GM21423 (cell line): ENCODE measurements around the gene GNA12.
"Not testable (repeated sequence)": the region's sequence is repeated elsewhere in the genome, so short reads cannot be mapped to it uniquely, and the experiment has no call there.

Source experiments
- ATAC-seq: cut with Tn5 transposase; IDR thresholded peaks from one replicate; pipeline ENCODE4 v1.9.1; 2021; ENCODE audit warnings: mild to moderate bottlenecking, moderate library complexity; ENCODE audit not compliant: unreplicated experiment

Gene GNA12

DNA sequence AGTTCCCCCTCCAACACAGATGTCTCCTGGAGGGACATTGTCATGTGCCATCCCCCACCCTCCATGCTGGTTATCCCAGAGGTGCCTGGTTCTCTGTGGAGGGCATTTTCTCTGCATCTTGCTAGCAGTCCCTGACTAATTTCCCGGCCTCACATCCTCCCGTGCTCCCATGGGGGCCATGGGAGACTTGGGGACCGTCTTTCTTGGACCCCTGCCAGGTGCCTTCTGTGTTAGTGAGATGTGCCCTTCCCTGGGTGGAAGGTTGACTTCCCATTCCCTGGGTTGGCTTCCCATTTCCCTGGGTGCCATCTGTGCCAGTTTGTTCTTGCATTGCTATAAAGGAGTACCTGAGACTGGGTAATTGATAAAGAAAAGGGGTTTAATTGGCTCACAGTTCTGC, 22.5 kb upstream of the GNA12 start:
- ATAC-seq, result no peak

DNA sequence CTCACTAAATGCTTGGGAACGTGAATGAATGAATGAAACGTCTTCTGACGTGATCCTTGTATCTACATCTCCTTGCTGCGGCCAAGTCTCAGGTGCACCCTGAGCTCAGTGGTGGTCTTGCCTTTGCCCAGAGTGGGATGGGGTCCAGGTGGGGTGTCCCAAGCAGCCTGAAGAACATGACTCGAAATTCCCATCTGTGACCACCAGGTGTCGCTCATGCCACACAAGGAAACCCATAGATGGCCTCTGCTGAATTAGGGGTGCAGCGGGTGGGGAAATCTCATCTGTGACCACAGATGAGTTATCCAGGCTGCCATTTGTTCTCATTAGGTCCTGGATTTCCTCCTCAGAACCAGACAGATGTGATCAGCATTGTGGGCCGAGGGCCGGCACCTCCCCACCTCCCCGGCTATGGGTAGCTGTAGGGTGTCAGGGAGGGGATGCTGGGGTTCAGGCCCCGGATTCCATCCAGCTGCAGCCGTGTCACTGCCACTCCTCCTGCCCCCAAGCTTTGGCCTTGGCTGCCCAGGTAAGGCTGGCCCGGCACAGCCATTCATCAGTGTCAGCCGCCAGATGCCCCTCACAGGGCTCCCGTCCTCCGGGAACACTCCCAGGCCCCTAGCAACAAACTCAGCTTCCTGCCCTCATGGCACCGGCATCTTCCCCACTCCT, 21.0 kb upstream of the GNA12 start:
- no peak for ATAC-seq

- no peak for ATAC-seq
Observed at GRCh38 chr7:2864204-2864985, 20.3 kb upstream of the GNA12 start.

DNA sequence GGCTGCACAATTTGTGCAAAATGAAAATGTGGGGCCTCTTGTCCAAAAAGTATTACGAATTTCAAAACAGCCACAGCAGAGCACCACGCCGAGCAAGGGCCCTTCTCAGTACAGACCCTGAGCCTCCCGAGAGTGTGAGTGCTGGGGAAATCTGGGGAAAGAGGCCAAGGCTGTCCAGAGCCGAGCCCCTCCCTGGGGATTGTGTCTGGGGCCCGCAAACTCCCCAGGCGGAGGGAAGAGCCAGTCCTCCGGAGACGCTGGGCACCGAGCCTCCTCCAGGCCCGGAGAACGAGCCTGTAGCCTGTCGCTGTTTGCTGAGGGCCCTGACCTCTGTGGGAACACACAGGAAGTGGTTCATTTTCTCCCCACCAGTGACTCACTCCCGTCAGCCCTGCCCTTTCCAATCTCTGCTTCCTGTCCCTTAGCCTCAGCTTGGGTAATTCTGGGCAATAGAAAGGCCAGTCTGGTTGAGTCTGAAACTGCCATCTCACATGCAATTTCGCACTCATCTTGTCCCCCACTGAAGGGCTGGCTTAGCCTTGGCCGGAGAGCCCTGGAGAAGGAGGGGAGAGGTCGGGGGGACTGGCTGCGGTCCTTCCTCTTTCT, 19.5 kb upstream of the GNA12 start:
- peak; percentile 96 for ATAC-seq

- ATAC-seq, result no peak
Observed at GRCh38 chr7:2862831-2863361, 18.8 kb upstream of the GNA12 start.

- ATAC-seq, result no peak
Observed at GRCh38 chr7:2861509-2861908, 17.4 kb upstream of the GNA12 start.

GRCh38 chr7:2860627-2861133, 16.6 kb upstream of the GNA12 start:
- no peak for ATAC-seq

- ATAC-seq, result no peak
Observed at GRCh38 chr7:2859952-2860351, 15.8 kb upstream of the GNA12 start.

DNA sequence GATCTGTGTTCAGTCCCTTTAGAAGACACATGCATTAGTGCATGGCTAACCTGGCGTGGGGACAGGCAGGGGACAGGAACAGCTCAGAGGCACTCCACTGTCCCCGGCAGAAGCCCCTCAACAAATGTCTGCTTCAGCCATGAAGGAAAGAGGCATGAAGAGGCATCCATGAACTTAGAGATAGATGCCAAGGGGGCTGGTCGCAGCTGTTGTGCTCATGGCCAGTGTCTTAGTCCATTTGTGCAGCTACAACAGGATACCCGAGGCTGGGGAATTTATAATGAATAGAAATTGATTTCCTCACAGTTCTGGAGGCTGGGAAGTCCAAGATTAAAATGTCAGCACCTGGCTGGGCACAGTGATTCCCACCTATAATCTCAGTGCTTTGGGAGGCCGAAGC, 14.5 kb upstream of the GNA12 start:
- ATAC-seq, result no peak

- no peak for ATAC-seq
Observed at GRCh38 chr7:2856388-2857169, 12.5 kb upstream of the GNA12 start.

DNA sequence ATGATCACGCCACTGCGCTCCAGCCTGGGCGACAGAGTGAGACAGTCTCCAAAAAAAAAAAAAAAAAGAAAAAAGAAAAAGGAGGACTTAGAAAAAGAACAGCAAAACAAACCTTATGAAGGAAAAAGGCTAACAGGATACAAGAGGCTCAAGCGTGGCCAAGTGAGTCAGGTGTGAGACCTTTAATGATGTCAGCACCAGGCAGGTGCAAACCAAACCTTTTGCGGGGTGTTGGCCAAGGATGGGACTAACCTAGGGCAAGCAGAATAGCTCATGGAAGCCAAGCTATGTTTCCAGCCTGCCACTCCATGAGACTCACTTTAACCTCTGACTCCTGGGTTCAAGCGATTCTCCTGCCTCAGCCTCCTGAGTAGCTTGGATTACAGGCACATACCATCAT, 11.3 kb upstream of the GNA12 start:
- ATAC-seq, result no peak

GRCh38 chr7:2853552-2853951, 9.4 kb upstream of the GNA12 start:
- not testable (repeated sequence) for ATAC-seq

GRCh38 chr7:2853147-2853546, 9.0 kb upstream of the GNA12 start:
- no peak for ATAC-seq

GRCh38 chr7:2851497-2851896, 7.4 kb upstream of the GNA12 start:
- ATAC-seq, result peak; percentile 64

DNA sequence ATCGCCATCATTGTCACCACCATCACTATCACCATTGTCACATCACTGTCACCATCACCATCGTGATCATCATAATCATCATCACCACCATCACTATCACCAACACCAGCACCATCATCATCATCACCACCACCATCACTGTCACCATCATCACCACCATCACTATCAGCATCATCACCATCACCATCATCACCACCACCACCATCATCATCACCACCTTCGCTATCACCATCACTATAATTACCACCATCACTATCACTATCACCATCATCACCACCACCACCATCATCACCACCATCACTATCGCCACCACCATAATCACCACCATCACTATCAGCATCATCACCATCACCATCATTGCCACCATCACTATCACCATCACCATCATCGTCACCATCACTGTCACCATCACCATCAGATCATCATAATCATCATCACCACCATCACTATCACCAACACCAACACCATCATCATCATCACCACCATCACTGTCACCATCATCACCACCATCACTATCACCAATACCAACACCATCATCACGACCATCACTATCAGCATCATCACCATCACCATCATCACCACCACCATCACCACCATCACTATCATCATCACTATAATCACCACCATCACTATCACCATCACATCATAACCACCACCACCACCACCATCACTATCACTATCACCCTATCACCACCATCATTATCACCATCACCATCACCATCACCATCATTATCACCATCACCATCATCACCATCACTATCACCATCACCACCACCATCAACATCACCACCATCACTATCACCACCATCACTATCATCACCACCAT, 6.0 kb upstream of the GNA12 start:
- ATAC-seq, result no peak

GRCh38 chr7:2845034-2845592, 1.0 kb upstream of the GNA12 start:
- no peak for ATAC-seq

DNA sequence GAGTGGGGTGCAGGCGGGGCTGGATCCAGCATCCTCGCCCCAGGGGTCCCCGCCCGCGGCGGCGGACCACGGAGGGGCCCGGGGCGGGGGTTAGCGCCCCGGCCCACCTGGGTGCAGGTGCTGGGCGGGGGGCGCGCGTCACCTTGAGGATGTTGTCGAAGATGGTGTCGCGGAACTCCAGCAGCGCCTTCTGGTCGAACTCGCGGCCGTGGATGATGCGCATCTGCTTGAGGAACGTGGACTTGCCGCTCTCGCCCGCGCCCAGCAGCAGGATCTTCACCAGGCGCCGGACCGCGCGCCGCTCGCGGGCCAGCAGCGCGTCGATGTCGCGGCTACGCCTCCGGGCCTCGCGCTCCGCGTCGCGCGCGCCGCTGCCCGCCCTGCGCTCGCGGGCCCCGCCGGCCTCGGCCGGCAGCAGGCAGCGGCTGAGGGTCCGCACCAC, 376 bp downstream of the GNA12 start:
- no peak for ATAC-seq

- no peak for ATAC-seq
Observed at GRCh38 chr7:2843191-2843685, 870 bp downstream of the GNA12 start.

GRCh38 chr7:2841907-2842306, 2.2 kb downstream of the GNA12 start:
- no peak for ATAC-seq
